Measurements from ENCODE around the gene JPH2. TPM values are rescaled to one million over a fixed set of nuclear protein-coding genes. Genes with fewer than 3 reads are reported as not detected.
"Not testable (repeated sequence)": the region's sequence is repeated elsewhere in the genome, so short reads cannot be mapped to it uniquely, and the experiment has no call there.

Gene JPH2
- polyA plus RNA-seq, 2 donors = 4.2 to 4.9 TPM

DNA sequence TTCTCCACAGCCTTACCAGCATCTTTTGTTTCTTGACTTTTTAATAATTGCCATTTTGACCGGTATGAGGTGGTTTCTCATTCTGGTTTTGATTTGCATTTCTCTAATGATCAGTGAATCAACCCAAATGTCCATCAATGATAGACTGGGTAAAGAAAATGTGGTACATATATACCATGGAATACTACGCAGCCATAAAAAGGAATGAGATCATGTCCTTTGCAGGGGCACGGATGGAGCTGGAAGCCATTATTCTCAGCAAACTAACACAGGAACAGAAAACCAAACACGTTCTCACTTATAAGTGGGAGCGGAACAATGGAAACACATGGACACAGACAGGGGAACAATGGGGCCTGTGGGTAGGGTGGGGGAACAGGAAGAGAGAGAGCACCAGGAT lies 4.7 kb upstream of the JPH2 start:
- not testable (repeated sequence) for H3K27me3 ChIP-seq (ENCODE audit: control insufficient read depth in 1 of 2, insufficient read depth in 2 of 2, low read length in 2 of 2); H3K9me3 ChIP-seq (ENCODE audit: control insufficient read depth in 2 of 2, insufficient read depth in 1 of 2, low read depth in 1 of 2, low read length in 1 of 2)
- 84 to 94% methylated on average over 5 of the region's 5 CpGs for WGBS, 2 donors

DNA sequence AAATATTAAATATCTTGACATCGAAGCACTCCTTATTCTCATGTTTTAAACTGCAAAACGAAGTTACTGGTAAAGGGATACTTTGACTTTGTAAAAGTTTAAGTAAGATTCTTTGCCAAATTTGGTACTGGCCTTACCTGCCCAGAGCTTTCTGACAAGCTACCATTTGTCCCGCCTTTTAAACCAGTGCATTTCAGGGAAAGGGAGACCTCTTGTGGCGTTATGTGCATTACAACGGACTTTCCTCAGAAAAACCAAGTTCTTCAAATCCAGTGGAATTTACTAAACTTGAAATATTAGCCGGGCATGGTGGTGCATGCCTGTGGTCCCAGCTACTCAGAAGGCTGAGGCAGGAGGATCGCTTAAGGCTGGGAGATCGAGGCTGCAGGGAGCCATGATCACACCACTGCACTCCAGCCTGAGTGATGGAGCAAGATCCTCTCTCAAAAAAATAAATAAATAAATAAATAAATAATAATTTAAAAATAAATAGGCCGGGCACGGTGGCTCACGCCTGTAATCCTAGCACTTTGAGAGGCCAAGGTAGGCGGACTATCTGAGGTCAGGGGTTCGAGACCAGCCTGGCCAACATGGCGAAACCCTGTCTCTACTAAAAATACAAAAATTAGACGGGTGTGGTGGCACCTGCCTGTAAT lies 3.3 kb upstream of the JPH2 start:
- not testable (repeated sequence) for H3K4me3 ChIP-seq (ENCODE audit: low read depth in 1 of 2, low read length in 2 of 2); H3K36me3 ChIP-seq (ENCODE audit: control insufficient read depth in 2 of 2, insufficient read depth in 2 of 2, low read length in 1 of 2); H3K27me3 ChIP-seq (ENCODE audit: control insufficient read depth in 1 of 2, insufficient read depth in 2 of 2, low read length in 2 of 2); H3K4me1 ChIP-seq (ENCODE audit: control insufficient read depth in 2 of 2, insufficient read depth in 2 of 2, low read length in 1 of 2); H3K9me3 ChIP-seq (ENCODE audit: control insufficient read depth in 2 of 2, insufficient read depth in 1 of 2, low read depth in 1 of 2, low read length in 1 of 2); H3K27ac ChIP-seq (ENCODE audit: low read depth in 2 of 2, low read length in 1 of 2)
- WGBS, 2 donors = 23 to 26% methylated on average over 15 of the region's 15 CpGs

More for the DNA sequence above, 4.7 kb upstream of the JPH2 start:
- not testable (repeated sequence) for H3K27ac ChIP-seq (ENCODE audit: low read depth in 2 of 2, low read length in 1 of 2); H3K36me3 ChIP-seq (ENCODE audit: control insufficient read depth in 2 of 2, insufficient read depth in 2 of 2, low read length in 1 of 2); H3K4me3 ChIP-seq (ENCODE audit: low read depth in 1 of 2, low read length in 2 of 2); H3K4me1 ChIP-seq (ENCODE audit: control insufficient read depth in 2 of 2, insufficient read depth in 2 of 2, low read length in 1 of 2)

DNA sequence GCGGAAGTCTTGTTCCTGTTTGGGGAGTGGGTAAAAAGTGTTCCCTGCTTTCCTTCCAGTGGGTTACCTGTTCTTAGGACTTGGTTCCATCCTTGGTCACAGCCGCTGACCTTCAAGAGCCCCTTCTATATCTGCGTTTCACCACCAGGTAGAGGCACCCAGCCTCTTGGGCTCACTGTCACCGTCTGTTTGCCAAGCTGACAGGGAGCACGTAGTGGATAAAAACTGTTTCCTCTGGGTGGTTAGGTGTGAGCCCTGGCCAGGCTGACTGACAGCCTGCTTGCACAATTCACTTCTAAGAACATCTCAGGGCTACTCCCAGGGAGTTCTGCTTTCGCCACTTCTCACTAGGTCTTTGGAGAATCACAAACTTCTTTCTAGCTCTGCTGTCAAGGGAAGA lies 1.8 kb upstream of the JPH2 start:
- Histone ChIP-seq H3K36me3 (ENCODE audit: control insufficient read depth in 2 of 2, insufficient read depth in 2 of 2, low read length in 1 of 2) (no peaks in the 10 kb centered on the region), H3K27me3 (ENCODE audit: control insufficient read depth in 1 of 2, insufficient read depth in 2 of 2, low read length in 2 of 2) (peaks cover 0 to 2% of the 10 kb centered on the region in 2 donors), H3K4me1 (ENCODE audit: control insufficient read depth in 2 of 2, insufficient read depth in 2 of 2, low read length in 1 of 2) (peaks cover 0 to 3% of the 10 kb centered on the region in 2 donors), H3K9me3 (ENCODE audit: control insufficient read depth in 2 of 2, insufficient read depth in 1 of 2, low read depth in 1 of 2, low read length in 1 of 2) (no peaks in the 10 kb centered on the region), H3K27ac (ENCODE audit: low read depth in 2 of 2, low read length in 1 of 2) (peak overlapping the region; percentile 52 to 74), H3K4me3 (ENCODE audit: low read depth in 1 of 2, low read length in 2 of 2) (no peak overlapping the region)
- 67% methylated on average over 6 of the region's 6 CpGs for WGBS, 2 donors

GRCh38 chr20:44187772-44188709 lies 1.1 kb upstream of the JPH2 start:
- peaks cover 0 to 2% of the 10 kb centered on the region in 2 donors for H3K27me3 ChIP-seq (ENCODE audit: control insufficient read depth in 1 of 2, insufficient read depth in 2 of 2, low read length in 2 of 2)
- peaks cover 0 to 3% of the 10 kb centered on the region in 2 donors for H3K4me1 ChIP-seq (ENCODE audit: control insufficient read depth in 2 of 2, insufficient read depth in 2 of 2, low read length in 1 of 2)
- WGBS, 2 donors = 34 to 40% methylated on average over 8 of the region's 8 CpGs
- peak overlapping the region; percentile 52 to 74 for H3K27ac ChIP-seq (ENCODE audit: low read depth in 2 of 2, low read length in 1 of 2)
- no peaks in the 10 kb centered on the region for H3K36me3 ChIP-seq (ENCODE audit: control insufficient read depth in 2 of 2, insufficient read depth in 2 of 2, low read length in 1 of 2)
- no peaks in the 10 kb centered on the region for H3K9me3 ChIP-seq (ENCODE audit: control insufficient read depth in 2 of 2, insufficient read depth in 1 of 2, low read depth in 1 of 2, low read length in 1 of 2)
- no peak overlapping the region for H3K4me3 ChIP-seq (ENCODE audit: low read depth in 1 of 2, low read length in 2 of 2)

DNA sequence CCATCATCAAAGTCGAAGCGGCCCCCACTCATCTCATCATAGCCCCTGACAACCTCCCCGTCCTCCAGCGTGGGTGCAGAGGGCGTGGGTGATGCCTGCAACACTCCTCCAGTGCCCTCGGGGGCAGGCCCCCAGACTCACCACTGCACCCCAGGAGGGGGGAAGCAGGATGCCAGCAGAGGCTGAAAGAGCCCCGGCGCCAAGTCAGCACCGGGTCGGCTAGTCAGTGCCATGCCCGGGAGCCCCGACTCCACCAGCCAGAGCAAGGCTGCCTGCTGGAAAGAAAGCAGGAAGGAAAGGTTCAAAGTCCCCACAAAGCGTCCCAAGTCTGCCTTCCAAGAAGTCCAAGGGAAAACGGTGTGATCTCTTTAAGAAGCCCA lies 324 bp downstream of the JPH2 start:
- H3K27ac ChIP-seq (ENCODE audit: low read depth in 2 of 2, low read length in 1 of 2) = peak overlapping the region; percentile 39 to 78
- H3K27me3 ChIP-seq (ENCODE audit: control insufficient read depth in 1 of 2, insufficient read depth in 2 of 2, low read length in 2 of 2) = peaks cover 0 to 2% of the 10 kb centered on the region in 2 donors
- peaks cover 0 to 3% of the 10 kb centered on the region in 2 donors for H3K4me1 ChIP-seq (ENCODE audit: control insufficient read depth in 2 of 2, insufficient read depth in 2 of 2, low read length in 1 of 2)
- WGBS, 2 donors = 16 to 18% methylated on average over 14 of the region's 14 CpGs
- H3K36me3 ChIP-seq (ENCODE audit: control insufficient read depth in 2 of 2, insufficient read depth in 2 of 2, low read length in 1 of 2) = no peaks in the 10 kb centered on the region
- H3K4me3 ChIP-seq (ENCODE audit: low read depth in 1 of 2, low read length in 2 of 2) = peak overlapping the region; percentile 34 to 52
- H3K9me3 ChIP-seq (ENCODE audit: control insufficient read depth in 2 of 2, insufficient read depth in 1 of 2, low read depth in 1 of 2, low read length in 1 of 2) = no peaks in the 10 kb centered on the region

DNA sequence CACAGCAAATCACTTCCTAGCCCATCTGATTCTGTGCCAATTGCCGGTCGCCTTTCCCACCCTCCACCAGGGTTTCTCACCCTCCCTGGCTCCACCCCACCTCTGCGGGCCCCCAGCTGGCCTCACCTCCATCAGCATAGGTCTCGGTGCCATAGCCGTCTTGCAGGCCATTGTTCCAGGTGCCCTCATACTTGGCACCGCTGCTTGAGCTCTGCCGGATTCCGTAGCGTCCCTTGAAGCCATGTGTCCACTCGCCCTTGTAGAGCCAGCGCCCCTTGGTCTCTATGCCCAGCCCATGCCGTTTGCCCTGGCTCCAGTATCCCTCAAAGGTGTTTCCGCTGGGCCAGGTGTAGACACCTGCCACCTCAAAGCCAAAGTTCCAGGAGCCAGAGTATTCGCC lies 787 bp downstream of the JPH2 start:
- peak overlapping the region; percentile 39 to 78 for H3K27ac ChIP-seq (ENCODE audit: low read depth in 2 of 2, low read length in 1 of 2)
- peaks cover 0 to 2% of the 10 kb centered on the region in 2 donors for H3K27me3 ChIP-seq (ENCODE audit: control insufficient read depth in 1 of 2, insufficient read depth in 2 of 2, low read length in 2 of 2)
- no peaks in the 10 kb centered on the region for H3K36me3 ChIP-seq (ENCODE audit: control insufficient read depth in 2 of 2, insufficient read depth in 2 of 2, low read length in 1 of 2)
- H3K9me3 ChIP-seq (ENCODE audit: control insufficient read depth in 2 of 2, insufficient read depth in 1 of 2, low read depth in 1 of 2, low read length in 1 of 2) = no peaks in the 10 kb centered on the region
- 78 to 81% methylated on average over 14 of the region's 14 CpGs for WGBS, 2 donors
- peaks cover 0 to 3% of the 10 kb centered on the region in 2 donors for H3K4me1 ChIP-seq (ENCODE audit: control insufficient read depth in 2 of 2, insufficient read depth in 2 of 2, low read length in 1 of 2)
- peak overlapping the region; percentile 41 to 52 for H3K4me3 ChIP-seq (ENCODE audit: low read depth in 1 of 2, low read length in 2 of 2)

DNA sequence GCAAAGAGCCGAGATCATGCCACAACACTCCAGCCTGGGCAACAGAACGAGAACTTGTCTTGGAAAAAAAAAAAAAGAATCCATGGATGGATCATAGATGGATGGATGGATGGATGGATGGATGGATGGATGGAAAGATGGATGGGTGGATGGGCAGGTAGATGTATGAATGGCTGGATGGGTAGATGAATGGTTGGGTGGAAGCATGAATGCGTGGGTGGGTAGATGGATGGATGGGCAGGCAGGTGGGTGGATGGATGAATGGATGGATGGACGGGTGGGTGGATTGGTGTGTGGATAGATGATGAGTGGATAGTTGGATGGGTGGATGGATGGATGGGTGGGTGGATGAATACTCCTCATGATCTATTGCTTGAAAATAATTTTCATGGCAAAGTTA lies 1.4 kb downstream of the JPH2 start:
- H3K9me3 ChIP-seq (ENCODE audit: control insufficient read depth in 2 of 2, insufficient read depth in 1 of 2, low read depth in 1 of 2, low read length in 1 of 2) = no peaks in the 10 kb centered on the region
- peaks cover 3% of the 10 kb centered on the region in 2 donors for H3K4me1 ChIP-seq (ENCODE audit: control insufficient read depth in 2 of 2, insufficient read depth in 2 of 2, low read length in 1 of 2)
- peak overlapping the region in 1 of 2 donors; percentile 28 for H3K27ac ChIP-seq (ENCODE audit: low read depth in 2 of 2, low read length in 1 of 2)
- peak overlapping the region; percentile 32 to 52 for H3K4me3 ChIP-seq (ENCODE audit: low read depth in 1 of 2, low read length in 2 of 2)
- peaks cover 0 to 2% of the 10 kb centered on the region in 2 donors for H3K27me3 ChIP-seq (ENCODE audit: control insufficient read depth in 1 of 2, insufficient read depth in 2 of 2, low read length in 2 of 2)
- no peaks in the 10 kb centered on the region for H3K36me3 ChIP-seq (ENCODE audit: control insufficient read depth in 2 of 2, insufficient read depth in 2 of 2, low read length in 1 of 2)
- WGBS, 2 donors = 80 to 86% methylated on average over 4 of the region's 4 CpGs

GRCh38 chr20:44183282-44183681 lies 3.7 kb downstream of the JPH2 start:
- peak overlapping the region; percentile 1 to 14 for H3K4me3 ChIP-seq (ENCODE audit: low read depth in 1 of 2, low read length in 2 of 2)

GRCh38 chr20:44182863-44183262 lies 4.1 kb downstream of the JPH2 start:
- Histone ChIP-seq H3K4me1 (ENCODE audit: control insufficient read depth in 2 of 2, insufficient read depth in 2 of 2, low read length in 1 of 2) (peaks cover 3% of the 10 kb centered on the region in 2 donors), H3K27ac (ENCODE audit: low read depth in 2 of 2, low read length in 1 of 2) (no peak overlapping the region), H3K36me3 (ENCODE audit: control insufficient read depth in 2 of 2, insufficient read depth in 2 of 2, low read length in 1 of 2) (no peaks in the 10 kb centered on the region), H3K9me3 (ENCODE audit: control insufficient read depth in 2 of 2, insufficient read depth in 1 of 2, low read depth in 1 of 2, low read length in 1 of 2) (no peaks in the 10 kb centered on the region), H3K4me3 (ENCODE audit: low read depth in 1 of 2, low read length in 2 of 2) (no peak overlapping the region), H3K27me3 (ENCODE audit: control insufficient read depth in 1 of 2, insufficient read depth in 2 of 2, low read length in 2 of 2) (peaks cover 0 to 2% of the 10 kb centered on the region in 2 donors)
- 76 to 87% methylated on average over 3 of the region's 3 CpGs for WGBS, 2 donors

More at GRCh38 chr20:44183282-44183681, 3.7 kb downstream of the JPH2 start:
- Histone ChIP-seq H3K4me1 (ENCODE audit: control insufficient read depth in 2 of 2, insufficient read depth in 2 of 2, low read length in 1 of 2) (peaks cover 3% of the 10 kb centered on the region in 2 donors), H3K27ac (ENCODE audit: low read depth in 2 of 2, low read length in 1 of 2) (peak overlapping the region; percentile 21 to 61), H3K27me3 (ENCODE audit: control insufficient read depth in 1 of 2, insufficient read depth in 2 of 2, low read length in 2 of 2) (peaks cover 0 to 2% of the 10 kb centered on the region in 2 donors), H3K9me3 (ENCODE audit: control insufficient read depth in 2 of 2, insufficient read depth in 1 of 2, low read depth in 1 of 2, low read length in 1 of 2) (no peaks in the 10 kb centered on the region), H3K36me3 (ENCODE audit: control insufficient read depth in 2 of 2, insufficient read depth in 2 of 2, low read length in 1 of 2) (no peaks in the 10 kb centered on the region)
- WGBS, 2 donors = 68 to 72% methylated on average over 7 of the region's 7 CpGs

Measured in esophagus (tissue), 2 donors.